HCT116 (cell line): Measurements from ENCODE around the gene EHBP1. TPM values are rescaled to one million over a fixed set of nuclear protein-coding genes. Genes with fewer than 3 reads are reported as not detected.

Experiments
- ATAC-seq: fragments of 200-7000 bp; cut with Tn5 transposase; 2 replicates; pipeline ENCODE4 v1.9.1; 2020; ENCODE audit warnings: mild to moderate bottlenecking, moderate library complexity
- BruUV-seq: library from RNA; stranded (reverse); fragments of 400-500 nt; replicated peaks from 2 replicates; lab custom pipeline; 2021; lab: Mats Ljungman, UMichigan
- CTCF ChIA-PET: fragments of 300-600 bp; sonication (Branson Sonifier 250); formaldehyde crosslinking; loops from one replicate; lab custom pipeline; 2021; ENCODE audit warnings: antibody characterized with exemption; lab: Charles Lee
- POLR2A ChIA-PET: fragments of 300-600, 350-600 bp; sonication (Branson Sonifier 250); formaldehyde crosslinking; loops from one replicate; lab custom pipeline; 2021; ENCODE audit warnings: antibody characterized with exemption; lab: Charles Lee
- RAD21 ChIA-PET, 2 experiments: fragments of 300-600 bp; sonication (Branson Sonifier 250); formaldehyde crosslinking; loops; one replicate each; lab custom pipeline; 2023; ENCODE audit warnings: low total read pairs in 2 of 2; ENCODE audit not compliant: uncharacterized antibody in 2 of 2, unreplicated experiment in 2 of 2, low non-redundant PET in 1 of 2; lab: Charles Lee
- DNase-seq: peaks from one replicate; pipeline ENCODE4 v3.0.0-alpha.2; 2010; ENCODE audit warnings: low read depth, low spot score
- H2AFZ ChIP-seq: fragments of 200-600 bp; shearing (Covaris generic), sonication (generic); 2 replicates; pipeline ENCODE4 v1.6.1; 2017; ENCODE audit warnings: low read depth, mixed run types, mixed read lengths, antibody characterized with exemption, low read length; ENCODE audit not compliant: poor library complexity, severe bottlenecking
- H3K27ac ChIP-seq: 2 replicates; pipeline ENCODE4 v1.5.1; 2012; ENCODE audit warnings: low read depth, low read length
- H3K27me3 ChIP-seq: fragments of 200-600 bp; sonication (generic); 2 replicates; pipeline ENCODE4 v1.6.1; 2016; ENCODE audit warnings: mixed run types, low read length, mixed read lengths; ENCODE audit not compliant: insufficient read depth
- H3K36me3 ChIP-seq, 2 experiments: fragments of 200-500 bp in 1 of 2; fragments of 200-600 bp in 1 of 2; sonication (Bioruptor generic) in 1 of 2; sonication (generic) in 1 of 2; 2 replicates each; pipeline versions ENCODE4 v1.5.1 to v1.6.1; 2014 to 2016; ENCODE audit warnings: low read length in 2 of 2, inconsistent platforms in 1 of 2, mixed read lengths in 1 of 2, mixed run types in 1 of 2; ENCODE audit not compliant: insufficient read depth in 2 of 2, control insufficient read depth in 1 of 2
- H3K4me1 ChIP-seq, 2 experiments: fragments of 200-600 bp in 1 of 2; sonication (generic) in 1 of 2; 2 replicates each; pipeline versions ENCODE4 v1.5.1 to v1.6.1; 2012 to 2017; ENCODE audit warnings: low read length in 2 of 2, inconsistent platforms in 1 of 2, mild to moderate bottlenecking in 1 of 2, mixed read lengths in 1 of 2, mixed run types in 1 of 2, moderate library complexity in 1 of 2; ENCODE audit not compliant: insufficient read depth in 2 of 2, control insufficient read depth in 1 of 2
- H3K4me2 ChIP-seq: fragments of 200-600 bp; sonication (generic); 2 replicates; pipeline ENCODE4 v1.6.1; 2017; ENCODE audit warnings: mixed run types, low read length, mixed read lengths
- H3K4me3 ChIP-seq, 2 experiments: fragments of 200-600 bp in 1 of 2; sonication (generic) in 1 of 2; replicated peaks in 1 of 2; 2 replicates each; pipeline ENCODE4 v1.5.1; 2011 to 2016; ENCODE audit warnings: low read length in 2 of 2, control low read depth in 1 of 2, low read depth in 1 of 2, mild to moderate bottlenecking in 1 of 2, mixed read lengths in 1 of 2, mixed run types in 1 of 2
- H3K79me2 ChIP-seq: fragments of 200-600 bp; sonication (generic); 2 replicates; pipeline ENCODE4 v1.6.1; 2017; ENCODE audit warnings: mild to moderate bottlenecking, mixed run types, low read length, moderate library complexity, mixed read lengths; ENCODE audit not compliant: insufficient read depth
- H3K9ac ChIP-seq: fragments of 200-600 bp; sonication (generic); 2 replicates; pipeline ENCODE4 v1.6.1; 2016; ENCODE audit warnings: low read length, mixed read lengths
- H3K9me2 ChIP-seq: fragments of 200-600 bp; sonication (generic), shearing (Covaris generic); 2 replicates; pipeline ENCODE4 v1.6.1; 2017; ENCODE audit warnings: mixed run types, mild to moderate bottlenecking, moderate library complexity; ENCODE audit not compliant: insufficient read depth
- H3K9me3 ChIP-seq, 2 experiments: fragments of 200-500 bp in 1 of 2; fragments of 200-600 bp in 1 of 2; sonication (Bioruptor generic) in 1 of 2; sonication (generic) in 1 of 2; 2 replicates each; pipeline ENCODE4 v1.6.1; 2014 to 2017; ENCODE audit warnings: low read length in 2 of 2, mixed read lengths in 2 of 2, inconsistent platforms in 1 of 2, low read depth in 1 of 2, mild to moderate bottlenecking in 1 of 2, mixed run types in 1 of 2, moderate library complexity in 1 of 2; ENCODE audit not compliant: control insufficient read depth in 1 of 2, insufficient read depth in 1 of 2
- H4K20me1 ChIP-seq: fragments of 200-600 bp; sonication (generic), shearing (Covaris generic); 2 replicates; pipeline ENCODE4 v1.6.1; 2017; ENCODE audit warnings: mixed run types, mild to moderate bottlenecking, moderate library complexity; ENCODE audit not compliant: insufficient read depth
- ATF3 ChIP-seq: IDR thresholded peaks from 2 replicates; pipeline ENCODE4 v1.6.1; 2012
- EZH2 ChIP-seq: fragments of 200-600 bp; sonication (generic); IDR thresholded peaks from 2 replicates; pipeline ENCODE4 v1.6.1; 2017; ENCODE audit warnings: antibody characterized with exemption, mixed run types
- FOSL1 ChIP-seq: IDR thresholded peaks from 2 replicates; pipeline ENCODE4 v1.6.1; 2012; ENCODE audit warnings: low read depth
- RAD21 ChIP-seq: IDR thresholded peaks from 2 replicates; pipeline ENCODE4 v1.6.1; 2012; ENCODE audit warnings: low read depth, mild to moderate bottlenecking
- REST ChIP-seq: IDR thresholded peaks from 2 replicates; pipeline ENCODE4 v1.6.1; 2012; ENCODE audit warnings: low read depth
- SIN3A ChIP-seq: IDR thresholded peaks from 2 replicates; pipeline ENCODE4 v1.6.1; 2012; ENCODE audit warnings: low read depth
- ZBTB33 ChIP-seq: IDR thresholded peaks from 2 replicates; pipeline ENCODE4 v1.6.1; 2011; ENCODE audit warnings: mild to moderate bottlenecking, low read length, moderate library complexity; ENCODE audit not compliant: insufficient replicate concordance; ENCODE audit errors: extremely low read depth
- ZFX ChIP-seq: fragments of 450-650 bp; IDR thresholded peaks from 2 replicates; pipeline ENCODE4 v1.6.1; 2017
- intact Hi-C: fragments of 100-400 bp; cut with micrococcal nuclease; formaldehyde crosslinking; loops from 2 replicates; pipeline ENCODE4 v1.10.0; 2022
- total RNA-seq: library from RNA; stranded (reverse); gene quantifications from one replicate; pipeline ENCODE4 v1.2.1, GENCODE V29; 2021; ENCODE audit not compliant: unreplicated experiment

The EHBP1 gene
- total RNA-seq, 1 experiment from 2014 or later = 89.9 TPM

DNA sequence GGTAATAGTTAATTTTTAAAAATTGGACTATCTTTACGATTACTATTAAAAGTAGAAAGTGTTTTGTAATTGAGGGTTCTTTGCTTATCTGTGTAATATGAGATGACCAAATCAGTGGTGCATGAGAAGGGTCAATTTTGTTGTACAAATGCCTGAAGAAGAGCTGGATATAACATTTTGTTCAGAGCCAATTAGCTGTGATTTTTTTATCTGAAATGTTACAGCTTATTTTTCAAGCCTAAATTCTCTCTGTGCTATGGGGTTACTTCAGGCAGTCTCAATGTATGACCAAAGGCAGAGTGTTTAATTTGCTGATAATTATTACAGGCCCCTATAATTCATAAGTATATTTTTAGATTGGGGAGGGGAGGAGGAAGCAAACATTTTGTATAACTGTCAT, 386.9 kb downstream of the EHBP1 start:
- no TSS peak for BruUV-seq

More for the DNA sequence above, 386.9 kb downstream of the EHBP1 start:
- Histone ChIP-seq H2AFZ (no peak overlapping the region), H3K4me2 (no peak overlapping the region), H3K4me1 (no peaks in the 10 kb centered on the region), H3K36me3 (no peaks in the 10 kb centered on the region), H3K4me3 (no peak overlapping the region), H3K27ac (no peak overlapping the region), H3K9me2 (0 out of 2 replicates have a peak, but pooled peaks cover 3% of the 10 kb centered on the region), H3K79me2 (no peaks in the 10 kb centered on the region), H3K27me3 (no peaks in the 10 kb centered on the region), H3K9ac (no peak overlapping the region), H4K20me1 (no peaks in the 10 kb centered on the region), H3K9me3 (no peaks in the 10 kb centered on the region)
- ChIA-PET CTCF (interaction anchor here (1.3 kb wide), 1 partner anchor 14 kb away, joined by 3 read pairs; no protein-coding TSS in a partner anchor), POLR2A (no interaction called here), RAD21 (no interaction called here)
- intact Hi-C loops = no loop called here
- TF ChIP-seq FOSL1 (no peak), ZBTB33 (no peak), ZFX (no peak), RAD21 (no peak), SIN3A (no peak), REST (no peak), ATF3 (no peak), EZH2 (no peak)
- ATAC-seq = no peak
- DNase-seq = no peak
